ENCODE data around the gene TEX14.

TEX14 gene

DNA sequence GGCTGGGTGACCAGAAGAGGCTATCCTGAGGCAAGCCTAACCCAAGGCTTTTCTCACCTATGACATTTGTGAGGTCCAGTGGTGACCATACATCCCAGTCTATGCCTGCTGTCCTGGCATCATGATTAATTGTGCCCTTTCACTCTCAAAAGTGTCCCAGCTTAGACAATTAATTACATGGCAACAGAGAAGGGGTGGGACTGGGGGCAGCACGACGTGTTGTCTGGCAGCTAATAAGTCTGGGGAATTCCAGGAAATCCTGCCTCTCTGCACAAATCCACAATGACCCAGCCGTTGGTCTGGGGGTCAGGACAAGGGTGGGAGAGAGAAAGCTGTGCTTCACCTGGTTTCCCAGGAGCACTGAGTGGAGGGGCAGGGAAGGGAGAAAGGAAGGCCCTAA, 163.4 kb downstream of the TEX14 start:
- H3K4me3 ChIP-seq (ENCODE audit: low read length), result no peak overlapping the region
- DNase-seq (ENCODE audit: low read depth), result peak; percentile 43
- TF ChIP-seq, protein P1, sequence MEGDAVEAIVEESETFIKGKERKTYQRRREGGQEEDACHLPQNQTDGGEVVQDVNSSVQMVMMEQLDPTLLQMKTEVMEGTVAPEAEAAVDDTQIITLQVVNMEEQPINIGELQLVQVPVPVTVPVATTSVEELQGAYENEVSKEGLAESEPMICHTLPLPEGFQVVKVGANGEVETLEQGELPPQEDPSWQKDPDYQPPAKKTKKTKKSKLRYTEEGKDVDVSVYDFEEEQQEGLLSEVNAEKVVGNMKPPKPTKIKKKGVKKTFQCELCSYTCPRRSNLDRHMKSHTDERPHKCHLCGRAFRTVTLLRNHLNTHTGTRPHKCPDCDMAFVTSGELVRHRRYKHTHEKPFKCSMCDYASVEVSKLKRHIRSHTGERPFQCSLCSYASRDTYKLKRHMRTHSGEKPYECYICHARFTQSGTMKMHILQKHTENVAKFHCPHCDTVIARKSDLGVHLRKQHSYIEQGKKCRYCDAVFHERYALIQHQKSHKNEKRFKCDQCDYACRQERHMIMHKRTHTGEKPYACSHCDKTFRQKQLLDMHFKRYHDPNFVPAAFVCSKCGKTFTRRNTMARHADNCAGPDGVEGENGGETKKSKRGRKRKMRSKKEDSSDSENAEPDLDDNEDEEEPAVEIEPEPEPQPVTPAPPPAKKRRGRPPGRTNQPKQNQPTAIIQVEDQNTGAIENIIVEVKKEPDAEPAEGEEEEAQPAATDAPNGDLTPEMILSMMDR (conservative IDR thresholded peaks at IDR 0.05; ENCODE audit: low read depth, low read length), result no peak

DNA sequence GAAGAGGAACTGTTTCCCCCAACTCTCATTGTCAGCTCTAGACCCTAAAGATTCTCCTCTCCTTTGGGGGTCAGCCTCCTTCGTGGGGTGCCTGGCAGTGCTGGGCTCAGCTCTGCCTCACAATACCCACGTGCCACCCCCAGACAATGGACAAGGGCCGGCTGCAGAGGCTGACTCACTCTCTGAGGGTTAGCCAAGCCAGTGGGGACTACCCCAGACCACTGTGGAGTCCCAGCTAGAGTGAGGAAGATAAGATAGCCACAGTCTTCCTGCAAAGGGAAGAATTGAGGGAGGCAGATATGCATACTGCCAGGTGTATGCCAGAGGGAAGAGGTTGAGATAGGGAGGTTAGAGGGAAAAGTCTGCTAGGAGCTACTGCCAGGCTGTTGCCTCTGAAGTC, 163.9 kb downstream of the TEX14 start:
- TF ChIP-seq, protein P1 (conservative IDR thresholded peaks at IDR 0.05; ENCODE audit: low read depth, low read length), result no peak
- DNase-seq (ENCODE audit: low read depth), result peak; percentile 38
- H3K4me3 ChIP-seq (ENCODE audit: low read length), result no peak overlapping the region

DNA sequence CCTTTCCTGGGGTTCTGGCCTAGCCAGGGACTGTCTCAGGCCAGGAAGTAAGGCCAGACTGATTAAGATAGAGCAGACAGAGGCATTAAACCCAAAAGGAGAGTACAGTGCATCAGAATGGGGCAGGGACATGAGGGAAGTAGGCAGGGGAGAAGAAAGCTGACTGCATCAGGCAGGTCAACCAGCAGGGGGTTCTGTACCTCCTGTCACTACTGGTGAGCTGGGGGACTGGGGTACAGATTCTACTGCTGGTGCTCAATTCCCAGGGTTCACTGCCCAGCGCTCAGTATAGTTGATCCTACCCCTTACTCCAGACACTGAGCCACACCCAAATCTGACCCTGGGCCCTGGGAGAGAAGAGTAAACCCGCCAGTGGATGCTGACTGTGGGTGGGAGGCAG, 164.5 kb downstream of the TEX14 start:
- DNase-seq (ENCODE audit: low read depth), result no peak
- H3K4me3 ChIP-seq (ENCODE audit: low read length), result no peak overlapping the region

DNA sequence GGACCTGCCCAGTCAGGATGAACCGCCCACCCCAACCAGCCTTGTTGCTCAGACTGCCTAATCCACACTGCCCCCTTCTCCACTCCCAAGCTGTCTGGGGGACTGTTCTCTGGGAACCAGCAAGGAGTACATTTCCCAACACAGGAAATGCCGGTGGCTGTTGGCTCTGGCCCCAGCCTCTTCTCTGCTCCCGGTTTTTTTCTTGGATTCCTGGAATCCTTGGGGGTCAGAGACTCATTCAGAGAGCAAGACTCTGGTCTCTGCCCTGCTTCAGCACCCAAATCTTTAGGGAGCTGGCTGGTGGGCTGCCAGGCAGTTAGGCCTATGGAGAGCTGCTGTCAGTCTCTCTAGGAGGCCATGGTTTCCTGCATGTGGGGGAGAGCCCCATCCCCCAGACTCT, 166.6 kb downstream of the TEX14 start:
- H3K4me3 ChIP-seq (ENCODE audit: low read length), result no peak overlapping the region
- DNase-seq (ENCODE audit: low read depth), result peak; percentile 43
- TF ChIP-seq, protein P1 (conservative IDR thresholded peaks at IDR 0.05; ENCODE audit: low read depth, low read length), result no peak

More for the DNA sequence above, 164.5 kb downstream of the TEX14 start:
- TF ChIP-seq, protein P1 (conservative IDR thresholded peaks at IDR 0.05; ENCODE audit: low read depth, low read length), result peak; percentile 29

DNA sequence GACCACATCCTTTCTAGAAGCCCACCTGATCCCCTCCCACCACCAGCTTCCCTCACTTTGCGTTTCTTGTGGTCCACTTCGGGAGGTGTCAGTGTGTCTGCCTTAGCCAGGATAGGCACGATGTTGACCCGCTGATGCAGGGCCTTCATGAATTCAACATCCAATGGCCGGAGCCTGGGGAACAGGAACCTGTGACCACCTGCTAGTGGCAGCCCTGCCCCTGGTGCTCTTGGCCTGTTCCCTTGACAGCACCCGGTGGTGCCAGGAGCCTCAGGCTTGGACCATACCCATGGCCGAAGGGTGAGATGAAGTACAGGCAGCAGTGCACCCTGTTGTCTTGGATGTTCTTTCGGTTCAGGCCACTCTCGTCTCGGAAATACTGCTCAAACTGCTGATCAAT, 170.2 kb downstream of the TEX14 start:
- H3K4me3 ChIP-seq (ENCODE audit: low read length), result no peak overlapping the region
- DNase-seq (ENCODE audit: low read depth), result no peak
- TF ChIP-seq, protein P1 (conservative IDR thresholded peaks at IDR 0.05; ENCODE audit: low read depth, low read length), result no peak

DNA sequence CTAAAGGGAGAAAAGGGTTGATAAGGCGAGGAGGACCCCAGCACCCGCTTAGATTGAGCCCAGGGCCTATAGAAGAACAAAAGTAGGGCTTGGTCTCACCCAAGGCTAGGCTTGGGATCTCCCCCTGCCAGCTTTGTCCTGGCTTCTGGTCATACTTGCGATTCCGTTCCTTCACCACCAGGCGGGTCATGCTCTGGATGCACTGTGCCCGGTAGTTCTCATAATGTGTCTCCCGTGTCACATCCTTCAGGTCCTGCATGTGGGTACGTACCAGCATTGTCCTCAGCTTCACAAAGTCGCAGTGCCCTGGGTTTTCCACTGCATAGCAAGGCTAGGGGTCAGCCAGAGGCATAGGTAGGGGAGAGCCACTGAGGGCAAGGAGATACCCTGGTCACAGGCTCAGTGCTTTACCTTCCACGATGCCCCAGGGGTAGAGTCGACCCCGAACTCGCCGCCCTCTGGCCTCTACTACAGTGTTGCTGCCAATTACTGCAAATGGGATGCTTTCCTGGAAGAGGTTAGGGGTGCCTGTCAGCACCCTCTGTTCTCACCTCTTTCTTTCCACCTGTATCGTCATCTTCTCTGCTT, 170.9 kb downstream of the TEX14 start:
- no peak overlapping the region for H3K4me3 ChIP-seq (ENCODE audit: low read length)
- TF ChIP-seq, protein P1 (conservative IDR thresholded peaks at IDR 0.05; ENCODE audit: low read depth, low read length), result peak; percentile 54
- DNase-seq (ENCODE audit: low read depth), result no peak

DNA sequence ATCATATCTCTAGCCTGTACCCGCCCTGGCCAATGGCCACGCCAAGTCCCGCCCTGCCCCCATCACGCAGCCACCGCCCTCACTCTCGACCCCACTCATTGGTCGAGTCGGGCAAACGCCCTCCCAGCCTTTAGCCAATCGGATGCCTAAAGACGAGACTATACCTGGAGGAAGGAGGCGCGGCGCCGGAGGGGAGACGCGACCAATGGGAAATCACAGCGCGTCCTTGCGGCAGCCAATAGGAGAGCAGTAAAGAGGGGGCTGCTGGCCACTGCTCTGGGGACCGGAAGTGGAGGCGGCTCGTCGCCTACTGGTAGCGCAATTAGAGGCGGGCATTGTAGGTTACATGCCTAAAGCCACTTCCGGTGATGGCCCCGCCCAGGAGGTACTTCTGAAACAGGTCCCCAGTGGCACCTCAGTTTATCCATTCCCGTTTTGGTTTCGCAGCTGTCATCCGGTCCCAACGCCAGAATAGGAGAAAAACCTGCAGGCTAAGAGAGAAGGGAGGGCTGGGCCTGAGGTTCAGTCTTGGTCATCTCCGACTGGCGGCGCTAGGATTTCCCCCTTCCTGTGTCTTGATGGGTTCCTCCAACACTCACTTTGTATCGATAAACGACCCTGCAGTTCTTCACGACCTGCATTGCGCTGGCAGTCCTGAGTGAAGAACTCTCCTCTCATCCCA, 173.8 kb downstream of the TEX14 start:
- TF ChIP-seq, protein P1 (conservative IDR thresholded peaks at IDR 0.05; ENCODE audit: low read depth, low read length), result no peak
- peak; percentile 99 for DNase-seq (ENCODE audit: low read depth)
- peak overlapping the region; percentile 93 for H3K4me3 ChIP-seq (ENCODE audit: low read length)
